Amygdala (tissue), 56 donors: ENCODE measurements around the gene TNRC6B.
"Not testable (repeated sequence)": the region's sequence is repeated elsewhere in the genome, so short reads cannot be mapped to it uniquely, and the experiment has no call there.

Source experiments
- DNase-seq, 56 donors: peaks; one replicate each; lab custom pipeline; 2025; lab: John Stamatoyannopoulos, UW

TNRC6B gene

GRCh38 chr22:40206561-40206960 is 28.8 kb downstream of the TNRC6B start:
- no peak for DNase-seq

- no peak for DNase-seq
Observed at GRCh38 chr22:40210818-40211217, 33.1 kb downstream of the TNRC6B start.

- DNase-seq, result no peak
Observed at GRCh38 chr22:40211476-40212054, 33.8 kb downstream of the TNRC6B start.

GRCh38 chr22:40212121-40212520 is 34.4 kb downstream of the TNRC6B start:
- DNase-seq, result no peak

GRCh38 chr22:40213478-40213877 is 35.8 kb downstream of the TNRC6B start:
- DNase-seq, result no peak

GRCh38 chr22:40215266-40215665 is 37.5 kb downstream of the TNRC6B start:
- DNase-seq, result peak in 3 of 56 donors; percentile 18 to 48 (median 36)

- DNase-seq, result no peak
Observed at GRCh38 chr22:40216041-40216756, 38.5 kb downstream of the TNRC6B start.

- no peak for DNase-seq
Observed at GRCh38 chr22:40218152-40218551, 40.4 kb downstream of the TNRC6B start.

- no peak for DNase-seq
Observed at GRCh38 chr22:40218723-40219294, 41.1 kb downstream of the TNRC6B start.

- peak in 1 of 56 donors; percentile 11 for DNase-seq
Observed at GRCh38 chr22:40220316-40221054, 42.8 kb downstream of the TNRC6B start.

- DNase-seq, result no peak
Observed at GRCh38 chr22:40221055-40221414, 43.3 kb downstream of the TNRC6B start.

- not testable (repeated sequence) for DNase-seq
Observed at GRCh38 chr22:40222979-40223378, 45.3 kb downstream of the TNRC6B start.

GRCh38 chr22:40224702-40225101 is 47.0 kb downstream of the TNRC6B start:
- DNase-seq, result no peak

- DNase-seq, result no peak
Observed at GRCh38 chr22:40226620-40227019, 48.9 kb downstream of the TNRC6B start.

- DNase-seq, result no peak
Observed at GRCh38 chr22:40231618-40232313, 54.0 kb downstream of the TNRC6B start.

GRCh38 chr22:40232624-40233023 is 54.9 kb downstream of the TNRC6B start:
- no peak for DNase-seq

- no peak for DNase-seq
Observed at GRCh38 chr22:40233886-40234285, 56.2 kb downstream of the TNRC6B start.

GRCh38 chr22:40234658-40235057 is 56.9 kb downstream of the TNRC6B start:
- no peak for DNase-seq

GRCh38 chr22:40235308-40235707 is 57.6 kb downstream of the TNRC6B start:
- DNase-seq, result no peak

- DNase-seq, result no peak
Observed at GRCh38 chr22:40236131-40236665, 58.5 kb downstream of the TNRC6B start.

GRCh38 chr22:40237241-40237640 is 59.5 kb downstream of the TNRC6B start:
- DNase-seq, result no peak
